Urinary bladder (tissue), 4 donors: Measurements from ENCODE around the gene KAT8. TPM values are rescaled to one million over a fixed set of nuclear protein-coding genes. Genes with fewer than 3 reads are reported as not detected.

ENCODE experiments used
- DNase-seq: peaks from one replicate; pipeline ENCODE4 v3.0.0-alpha.2; 2015; ENCODE audit errors: extremely low spot score
- H3K27ac ChIP-seq: one replicate; pipeline ENCODE4 v1.5.1; 2013; ENCODE audit warnings: low read depth, mild to moderate bottlenecking, moderate library complexity
- H3K36me3 ChIP-seq: one replicate; pipeline ENCODE4 v1.6.1; 2013; ENCODE audit warnings: mild to moderate bottlenecking, moderate library complexity; ENCODE audit not compliant: insufficient read depth
- H3K4me1 ChIP-seq: one replicate; pipeline ENCODE4 v1.6.1; 2013; ENCODE audit warnings: mild to moderate bottlenecking, moderate library complexity; ENCODE audit not compliant: insufficient read depth
- H3K4me3 ChIP-seq: one replicate; pipeline ENCODE4 v1.5.1; 2013; ENCODE audit warnings: low read depth, low read length
- WGBS: extraction: QIAGEN DNeasy Blood & Tissue Kit; methylation state at CpG from one replicate; pipeline ENCODE4 v1.1.7; 2013; 5-methylcytosine and 5-hydroxymethylcytosine counted together
- polyA plus RNA-seq: library from polyadenylated mRNA; stranded (reverse); fragments of 200-250 nt; gene quantifications from one replicate; pipeline ENCODE4 v1.2.3, GENCODE V29; 2013
- total RNA-seq: library from RNA; depleted of rRNA; stranded (reverse); fragments of >200 nt; gene quantifications from one replicate; pipeline ENCODE4 v1.2.3, GENCODE V29; 2014
- donor health status: healthy with polysubstance abuse.
- donor health status: healthy.

KAT8 gene
- total RNA-seq: 41.2 TPM
- polyA plus RNA-seq: 64.5 TPM

- peak; percentile 97 for DNase-seq
- WGBS: under 1% methylated on average over 68 of the region's 68 CpGs
Measured at GRCh38 chr16:31117384-31118222, at the start of gene KAT8. Gene KAT8, plus strand, starts transcription at chr16:31117664. Its CDS starts 18 bp downstream, at chr16:31117682.

GRCh38 chr16:31071861-31072260 is 45.6 kb upstream of the KAT8 start:
- Histone ChIP-seq H3K4me3 (no peak overlapping the region), H3K4me1 (no peaks in the 10 kb centered on the region), H3K27ac (no peak overlapping the region), H3K36me3 (no peaks in the 10 kb centered on the region)
- 25% methylated on average over 4 of the region's 4 CpGs for WGBS
- no peak for DNase-seq

More at GRCh38 chr16:31117384-31118222, at the start of gene KAT8:
- H3K4me1 ChIP-seq: peaks cover 2% of the 10 kb centered on the region
- H3K27ac ChIP-seq: peak within 1 kb of the TSS; percentile 95
- H3K4me3 ChIP-seq: peak within 1 kb of the TSS; percentile 74
- H3K36me3 ChIP-seq: peaks cover 5% of the 10 kb centered on the region

DNA sequence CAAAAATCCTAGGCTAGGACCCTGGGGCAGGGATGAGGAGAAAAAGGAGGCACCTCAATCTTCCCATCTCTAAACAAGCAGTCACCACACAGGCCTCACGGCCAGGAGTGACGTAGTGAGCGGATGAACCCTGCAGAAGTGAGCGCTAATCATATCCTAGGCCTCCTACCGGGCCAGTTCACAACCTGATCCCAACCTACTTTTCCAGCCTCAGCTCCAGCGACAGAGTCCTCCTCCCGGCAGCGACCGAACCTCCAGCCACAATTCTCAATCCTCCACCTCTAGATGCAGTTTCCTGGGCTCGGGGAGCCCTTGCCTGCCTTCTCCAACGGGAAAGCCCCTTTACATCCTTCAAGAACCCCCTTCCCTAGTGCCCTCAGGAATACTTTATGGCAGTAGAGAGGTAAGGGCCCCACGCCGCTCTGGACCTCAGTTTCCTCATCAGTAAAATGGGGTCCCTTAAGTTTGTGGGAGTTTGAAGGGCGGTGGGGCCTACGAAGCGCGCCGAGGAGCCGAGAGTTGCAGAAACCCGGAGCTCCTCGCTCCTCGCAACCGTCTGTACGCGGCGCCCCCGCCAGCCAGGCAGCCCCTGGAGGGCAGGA is 44.8 kb upstream of the KAT8 start:
- H3K4me1 ChIP-seq: no peaks in the 10 kb centered on the region
- 1% methylated on average over 27 of the region's 27 CpGs for WGBS
- H3K27ac ChIP-seq: no peak overlapping the region
- no peaks in the 10 kb centered on the region for H3K36me3 ChIP-seq
- peak overlapping the region; percentile 92 for H3K4me3 ChIP-seq
- DNase-seq: no peak

DNA sequence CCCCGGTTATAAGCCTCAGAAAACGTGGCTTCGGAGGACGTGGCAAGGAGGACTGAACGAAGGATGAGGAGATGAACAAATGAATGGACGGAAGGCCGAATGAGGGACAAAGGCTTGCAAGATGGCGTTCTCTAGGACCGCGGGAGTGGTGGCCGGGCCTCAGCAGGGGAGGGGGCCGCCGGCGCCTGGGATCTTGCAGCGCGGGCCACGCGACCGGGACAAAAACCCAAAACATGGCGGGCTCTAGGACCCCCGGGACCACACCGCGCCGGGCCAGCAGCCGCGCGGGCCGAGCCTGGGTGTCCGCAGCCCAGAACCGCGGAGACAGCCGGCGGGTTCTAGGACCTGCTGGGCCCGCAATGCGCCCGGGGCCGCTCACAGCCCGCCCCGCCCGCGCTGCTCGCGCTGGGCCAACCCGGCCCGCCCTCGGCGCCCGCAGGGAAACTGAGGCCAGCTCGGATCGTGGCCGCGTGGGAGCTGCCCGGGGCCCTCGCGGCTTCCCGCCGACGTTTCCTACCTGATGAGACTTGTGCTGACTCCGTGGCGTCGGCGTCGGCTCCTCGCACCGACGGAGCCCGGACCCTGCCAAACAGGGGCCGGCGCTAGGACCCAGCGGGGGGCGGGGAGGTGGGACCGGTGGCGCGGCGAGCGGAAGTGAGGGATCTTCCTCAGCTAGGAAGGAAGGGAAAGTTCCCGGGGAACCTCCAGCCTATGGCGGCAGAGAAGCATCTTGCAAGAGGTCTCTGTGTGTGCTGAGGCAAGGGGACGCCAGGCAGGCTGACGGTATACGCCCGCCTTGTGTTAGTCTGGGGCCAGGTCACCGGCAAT is 44.1 kb upstream of the KAT8 start:
- WGBS: under 1% methylated on average over 83 of the region's 83 CpGs
- DNase-seq: peak; percentile 83

DNA sequence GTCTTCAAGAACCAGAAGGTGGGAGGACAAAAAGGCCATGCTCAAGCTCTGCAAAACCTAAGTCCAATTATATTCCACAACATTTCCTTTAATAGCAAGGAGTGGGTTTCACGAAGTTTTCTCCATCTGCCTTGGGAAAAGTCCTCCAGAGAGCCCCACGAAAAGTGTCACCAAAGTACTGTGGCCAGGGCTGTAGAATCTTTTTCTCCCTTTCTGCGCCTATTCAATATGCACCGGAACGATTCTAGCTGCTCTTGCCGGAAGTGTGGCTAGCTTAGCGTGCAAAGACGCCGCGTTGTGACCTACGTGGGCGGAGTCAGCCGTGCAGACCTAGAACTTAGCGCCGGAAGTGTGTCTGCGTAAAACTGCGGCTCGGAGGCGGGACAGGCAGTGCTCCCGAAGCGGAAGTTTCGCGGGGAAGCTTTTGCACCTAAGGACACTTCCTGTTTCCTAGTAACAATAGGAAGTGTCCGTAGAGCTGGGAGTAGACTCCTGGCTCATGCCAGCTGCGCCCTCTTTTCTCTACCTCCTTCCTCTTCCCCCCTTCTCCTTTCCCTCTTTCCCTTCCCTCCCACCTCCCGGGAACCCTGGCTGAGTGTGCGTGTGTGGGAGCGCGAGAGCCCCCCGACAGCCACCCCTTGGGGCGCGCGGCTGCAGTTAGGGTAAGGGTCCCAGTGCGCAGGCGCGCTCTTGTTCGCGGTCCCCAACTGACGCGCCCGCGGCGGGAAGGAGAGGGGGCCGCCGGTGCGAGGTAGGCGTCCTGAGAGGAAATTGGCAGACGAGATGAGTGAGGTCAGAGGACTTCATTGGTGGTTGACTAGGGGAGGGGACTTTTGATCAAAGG is 43.3 kb upstream of the KAT8 start, which contains the start of the genes ZNF646 and ZNF668:
Gene ZNF646 (plus strand): TSS at position 453 of the 844 bp plus-strand sequence. CDS start 1,903 bp downstream, outside the sequence.
Gene ZNF668 (minus strand): TSS at position 271 of the 844 bp plus-strand sequence. CDS start 9,781 bp downstream, outside the sequence.
- H3K27ac ChIP-seq: peak within 1 kb of the TSS; percentile 90
- H3K4me3 ChIP-seq: peak within 1 kb of the TSS; percentile 92
- DNase-seq: peak; percentile 99
- under 1% methylated on average over 48 of the region's 48 CpGs for WGBS
- peaks cover 3% of the 10 kb centered on the region for H3K36me3 ChIP-seq
- no peaks in the 10 kb centered on the region for H3K4me1 ChIP-seq

More for the DNA sequence above, 44.1 kb upstream of the KAT8 start:
- Histone ChIP-seq H3K4me3 (peak overlapping the region; percentile 92), H3K27ac (peak overlapping the region; percentile 87), H3K36me3 (peaks cover 3% of the 10 kb centered on the region), H3K4me1 (no peaks in the 10 kb centered on the region)

DNA sequence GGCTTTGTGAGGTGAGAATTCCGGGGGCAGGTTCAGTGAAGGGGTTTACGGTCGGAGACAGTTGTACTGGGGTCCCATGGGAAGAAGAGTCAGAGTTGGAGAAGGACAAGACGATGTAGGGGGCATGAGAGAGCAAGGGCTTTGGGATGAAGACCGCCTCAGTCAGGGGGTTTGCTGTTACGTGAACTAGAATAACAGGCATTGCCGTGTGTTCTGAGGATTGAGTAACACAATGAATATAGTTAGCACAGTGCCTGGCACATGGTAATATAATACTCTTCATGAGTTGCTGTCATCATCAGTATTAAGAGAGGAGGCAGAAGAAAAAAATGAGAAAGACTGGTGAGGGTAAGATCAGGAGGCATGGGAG is 42.7 kb upstream of the KAT8 start:
- under 1% methylated on average over 7 of the region's 7 CpGs for WGBS
- DNase-seq: no peak

GRCh38 chr16:31076319-31076718 is 41.1 kb upstream of the KAT8 start:
- Histone ChIP-seq H3K4me1 (no peaks in the 10 kb centered on the region), H3K36me3 (peaks cover 6% of the 10 kb centered on the region), H3K27ac (no peak overlapping the region), H3K4me3 (no peak overlapping the region)
- WGBS: 73% methylated on average over 16 of the region's 16 CpGs
- DNase-seq: no peak

More for the DNA sequence above, 42.7 kb upstream of the KAT8 start:
- peaks cover 3% of the 10 kb centered on the region for H3K36me3 ChIP-seq
- no peak overlapping the region for H3K27ac ChIP-seq
- peak overlapping the region; percentile 92 for H3K4me3 ChIP-seq
- H3K4me1 ChIP-seq: no peaks in the 10 kb centered on the region

DNA sequence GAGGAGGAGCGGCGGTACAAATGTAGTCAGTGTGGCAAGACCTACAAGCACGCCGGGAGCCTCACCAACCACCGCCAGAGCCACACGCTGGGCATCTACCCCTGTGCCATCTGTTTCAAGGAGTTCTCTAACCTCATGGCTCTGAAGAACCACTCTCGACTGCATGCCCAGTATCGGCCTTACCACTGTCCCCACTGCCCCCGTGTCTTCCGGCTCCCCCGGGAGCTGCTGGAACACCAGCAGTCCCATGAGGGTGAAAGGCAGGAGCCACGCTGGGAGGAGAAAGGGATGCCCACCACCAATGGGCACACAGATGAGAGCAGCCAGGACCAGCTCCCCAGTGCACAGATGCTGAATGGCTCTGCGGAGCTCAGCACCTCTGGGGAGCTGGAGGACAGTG is 40.4 kb upstream of the KAT8 start:
- WGBS: 95% methylated on average over 13 of the region's 13 CpGs
- Histone ChIP-seq H3K4me1 (no peaks in the 10 kb centered on the region), H3K36me3 (peaks cover 6% of the 10 kb centered on the region), H3K27ac (no peak overlapping the region), H3K4me3 (no peak overlapping the region)
- no peak for DNase-seq

DNA sequence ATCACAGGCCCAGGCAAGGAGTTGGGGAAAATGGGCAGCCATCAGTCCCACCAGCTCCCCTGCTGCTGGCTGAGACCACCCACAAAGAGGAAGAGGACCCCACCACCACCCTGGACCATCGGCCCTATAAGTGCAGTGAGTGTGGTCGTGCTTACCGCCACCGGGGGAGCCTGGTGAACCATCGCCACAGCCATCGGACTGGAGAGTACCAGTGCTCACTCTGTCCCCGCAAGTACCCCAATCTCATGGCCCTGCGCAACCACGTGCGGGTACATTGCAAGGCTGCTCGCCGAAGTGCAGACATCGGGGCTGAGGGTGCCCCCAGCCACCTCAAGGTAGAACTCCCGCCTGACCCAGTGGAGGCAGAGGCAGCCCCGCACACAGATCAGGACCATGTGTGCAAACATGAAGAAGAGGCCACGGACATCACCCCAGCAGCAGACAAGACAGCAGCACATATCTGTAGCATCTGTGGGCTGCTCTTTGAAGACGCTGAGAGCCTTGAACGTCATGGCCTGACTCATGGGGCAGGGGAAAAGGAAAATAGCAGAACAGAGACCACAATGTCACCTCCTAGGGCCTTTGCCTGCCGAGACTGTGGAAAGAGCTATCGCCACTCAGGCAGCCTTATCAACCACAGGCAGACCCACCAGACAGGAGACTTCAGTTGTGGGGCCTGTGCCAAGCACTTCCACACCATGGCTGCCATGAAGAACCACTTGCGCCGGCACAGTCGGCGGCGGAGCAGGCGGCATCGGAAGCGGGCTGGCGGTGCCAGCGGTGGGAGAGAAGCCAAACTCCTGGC is 39.7 kb upstream of the KAT8 start:
- WGBS: 94% methylated on average over 30 of the region's 30 CpGs
- peaks cover 6% of the 10 kb centered on the region for H3K36me3 ChIP-seq
- no peaks in the 10 kb centered on the region for H3K4me1 ChIP-seq

GRCh38 chr16:31078597-31079341 is 38.7 kb upstream of the KAT8 start:
- Histone ChIP-seq H3K27ac (no peak overlapping the region), H3K4me1 (no peaks in the 10 kb centered on the region), H3K36me3 (peaks cover 8% of the 10 kb centered on the region), H3K4me3 (no peak overlapping the region)
- DNase-seq: no peak
- 94% methylated on average over 15 of the region's 15 CpGs for WGBS

More for the DNA sequence above, 39.7 kb upstream of the KAT8 start:
- DNase-seq: no peak
- no peak overlapping the region for H3K27ac ChIP-seq
- H3K4me3 ChIP-seq: no peak overlapping the region

- DNase-seq: no peak
- Histone ChIP-seq H3K4me1 (no peaks in the 10 kb centered on the region), H3K4me3 (no peak overlapping the region), H3K27ac (no peak overlapping the region), H3K36me3 (peaks cover 8% of the 10 kb centered on the region)
- 86% methylated on average over 13 of the region's 13 CpGs for WGBS
Measured at GRCh38 chr16:31079342-31079944, 38.0 kb upstream of the KAT8 start.
